ENCODE data around the gene SF1.

The SF1 gene

GRCh38 chr11:64759722-64760719 is 18.3 kb downstream of the SF1 start, which contains the start of gene PYGM:
Gene PYGM, minus strand, starts transcription at chr11:64759974. Its CDS starts 76 bp downstream, at chr11:64759898.
- peak in 1 of 2 experiments; percentile 50 for DNase-seq

- no peak for DNase-seq
Measured at GRCh38 chr11:64759131-64759721, 19.1 kb downstream of the SF1 start.

- DNase-seq, result no peak
Measured at GRCh38 chr11:64758330-64759079, 19.8 kb downstream of the SF1 start.

GRCh38 chr11:64757549-64758329 is 20.6 kb downstream of the SF1 start:
- no peak for DNase-seq

- no peak for DNase-seq
Measured at GRCh38 chr11:64755681-64756361, 22.5 kb downstream of the SF1 start.

- DNase-seq, result no peak
Measured at GRCh38 chr11:64754919-64755662, 23.3 kb downstream of the SF1 start.

- no peak for DNase-seq
Measured at GRCh38 chr11:64754124-64754918, 24.0 kb downstream of the SF1 start.

- DNase-seq, result no peak
Measured at GRCh38 chr11:64753380-64754123, 24.8 kb downstream of the SF1 start.

GRCh38 chr11:64753019-64753379 is 25.3 kb downstream of the SF1 start:
- DNase-seq, result no peak

- DNase-seq, result no peak
Measured at GRCh38 chr11:64752175-64752970, 26.0 kb downstream of the SF1 start.

GRCh38 chr11:64751580-64751979 is 26.8 kb downstream of the SF1 start:
- DNase-seq, result no peak

- no peak for DNase-seq
Measured at GRCh38 chr11:64751136-64751535, 27.2 kb downstream of the SF1 start.

- DNase-seq, result no peak
Measured at GRCh38 chr11:64750361-64751054, 27.8 kb downstream of the SF1 start.

- DNase-seq, result no peak
Measured at GRCh38 chr11:64747961-64748665, 30.2 kb downstream of the SF1 start.

- no peak for DNase-seq
Measured at GRCh38 chr11:64746486-64746885, 31.9 kb downstream of the SF1 start.

GRCh38 chr11:64745521-64746328 is 32.6 kb downstream of the SF1 start:
- DNase-seq, result no peak

- DNase-seq, result no peak
Measured at GRCh38 chr11:64745189-64745520, 33.2 kb downstream of the SF1 start.

Measured in cerebellar nuclear complex (tissue), 1 donor.